Dedifferentiated amniotic fluid mesenchymal stem cell (primary cell): ENCODE results near the gene LCA5.
"Not testable (repeated sequence)": the region's sequence is repeated elsewhere in the genome, so short reads cannot be mapped to it uniquely, and the experiment has no call there.

Experiments
- DNase-seq: peaks from one replicate; pipeline ENCODE4 v3.0.0-alpha.2; 2016; ENCODE audit errors: extremely low spot score

The LCA5 gene

DNA sequence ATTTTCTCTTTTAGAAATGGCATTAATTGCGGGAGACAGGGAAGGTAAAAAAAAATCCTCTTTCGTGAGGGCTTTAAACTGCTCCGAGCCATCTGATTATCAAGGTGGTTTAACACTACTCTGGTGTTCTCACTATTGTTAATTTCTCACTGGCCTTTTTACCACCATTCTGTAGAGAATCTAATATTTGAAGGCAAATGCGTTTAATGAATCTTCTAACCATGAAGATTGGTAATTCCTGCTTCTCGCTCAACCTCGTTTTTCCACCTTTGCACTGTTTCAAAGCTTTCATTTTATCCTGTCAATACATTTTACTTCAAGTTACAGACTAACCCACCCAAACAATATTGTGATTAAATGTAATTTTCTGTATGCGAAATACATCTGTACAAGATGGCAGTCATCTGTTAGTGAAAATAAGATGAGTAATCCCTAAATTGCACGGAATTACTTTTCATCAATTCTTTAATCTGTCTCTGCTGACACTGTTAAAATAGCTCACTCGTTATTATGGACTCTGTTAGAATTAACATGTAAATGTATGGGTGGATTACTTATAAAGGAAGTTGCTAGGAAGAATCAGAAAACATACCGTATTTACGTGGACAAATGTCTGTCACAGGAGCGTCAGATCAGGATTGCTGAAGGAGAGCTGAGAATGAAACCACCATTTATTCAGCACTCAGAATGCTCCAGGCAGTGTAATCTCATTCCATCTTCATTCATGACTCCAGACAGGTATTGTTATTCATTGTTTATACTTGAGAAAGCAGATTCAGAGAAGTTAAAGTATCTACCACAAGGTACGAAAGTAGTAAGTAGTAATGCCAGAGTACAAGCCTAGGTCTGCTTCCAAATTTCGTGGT is 1.1 kb upstream of the LCA5 start:
- DNase-seq, result no peak

GRCh38 chr6:79536585-79536953 is 661 bp downstream of the LCA5 start:
- peak; percentile 29 for DNase-seq

GRCh38 chr6:79529567-79529966 is 7.7 kb downstream of the LCA5 start:
- DNase-seq, result not testable (repeated sequence)

DNA sequence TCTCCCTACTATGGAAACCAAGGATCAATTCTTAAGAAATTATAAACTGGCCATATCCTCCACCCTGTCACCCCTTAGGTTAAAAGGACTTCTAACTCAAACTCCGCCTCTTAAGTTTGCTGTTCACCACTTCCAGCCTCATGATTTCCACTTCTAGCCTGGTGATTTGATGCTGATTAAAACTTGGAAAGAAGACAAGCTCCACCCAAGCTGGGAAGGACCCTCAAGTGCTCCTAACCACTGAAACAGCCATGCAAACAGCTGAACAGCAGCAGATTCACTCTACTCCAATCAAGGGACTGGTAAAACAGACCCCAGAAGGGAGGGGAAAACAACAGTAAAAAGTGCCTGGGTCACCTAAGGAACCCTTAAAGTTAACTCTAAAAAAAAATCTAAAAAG is 10.3 kb downstream of the LCA5 start:
- DNase-seq, result no peak

DNA sequence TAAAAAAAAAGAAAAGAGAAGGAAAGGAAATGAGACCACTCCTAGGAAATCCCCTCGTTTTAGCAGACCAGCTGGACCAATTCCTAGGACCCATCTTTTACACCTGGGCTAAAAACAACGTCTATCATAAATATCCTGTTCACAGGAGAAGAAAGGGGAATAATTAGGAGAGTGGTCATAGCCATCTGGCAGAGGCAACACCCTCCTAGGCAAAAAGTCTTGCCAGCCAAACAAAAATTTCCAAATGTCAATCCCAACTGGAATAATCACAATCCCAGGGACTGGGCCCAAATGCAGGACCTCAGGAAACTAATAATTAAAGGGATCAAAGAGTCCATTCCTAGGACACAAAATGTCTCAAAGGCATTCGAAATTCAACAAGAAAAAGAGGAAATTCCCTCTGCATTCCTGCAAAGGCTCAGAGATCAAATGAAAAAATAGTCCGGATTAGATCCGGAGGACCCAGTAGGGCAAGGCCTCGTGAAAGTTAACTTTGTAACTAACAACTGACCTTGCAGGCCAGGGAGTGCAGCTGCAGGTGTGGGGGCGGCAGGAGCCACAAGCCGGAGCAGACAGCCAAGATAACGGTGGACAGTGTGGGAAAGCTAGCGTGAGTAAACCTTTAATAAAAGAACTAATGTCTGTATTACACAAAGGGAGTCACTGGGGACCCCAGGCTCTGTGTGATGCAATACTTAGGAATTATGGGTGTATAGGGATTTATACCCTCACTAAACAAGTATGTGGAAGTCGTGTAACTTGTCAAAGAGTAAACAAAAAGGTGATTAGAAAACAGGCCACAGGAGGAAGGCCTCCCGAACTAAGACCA is 11.7 kb downstream of the LCA5 start:
- no peak for DNase-seq

DNA sequence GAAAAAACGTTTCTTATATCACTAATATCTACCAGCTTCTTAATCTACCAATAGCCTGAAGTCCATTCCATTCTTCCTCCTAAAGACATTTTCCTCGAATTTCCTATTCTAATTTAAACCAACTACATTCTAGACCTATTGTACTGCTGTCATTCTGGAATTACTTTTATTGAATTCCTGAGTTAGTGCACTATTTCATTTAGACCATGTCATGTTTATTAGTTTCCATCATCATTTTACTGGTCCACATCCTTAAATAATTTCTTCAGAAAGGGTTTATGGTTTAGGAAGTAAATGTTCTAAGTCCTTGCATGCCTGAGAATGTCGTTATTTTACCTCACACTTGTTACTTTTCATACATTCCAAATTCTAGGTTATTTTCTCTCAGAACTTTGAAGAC is 13.2 kb downstream of the LCA5 start:
- no peak for DNase-seq

GRCh38 chr6:79522609-79523008 is 14.6 kb downstream of the LCA5 start:
- DNase-seq, result no peak

DNA sequence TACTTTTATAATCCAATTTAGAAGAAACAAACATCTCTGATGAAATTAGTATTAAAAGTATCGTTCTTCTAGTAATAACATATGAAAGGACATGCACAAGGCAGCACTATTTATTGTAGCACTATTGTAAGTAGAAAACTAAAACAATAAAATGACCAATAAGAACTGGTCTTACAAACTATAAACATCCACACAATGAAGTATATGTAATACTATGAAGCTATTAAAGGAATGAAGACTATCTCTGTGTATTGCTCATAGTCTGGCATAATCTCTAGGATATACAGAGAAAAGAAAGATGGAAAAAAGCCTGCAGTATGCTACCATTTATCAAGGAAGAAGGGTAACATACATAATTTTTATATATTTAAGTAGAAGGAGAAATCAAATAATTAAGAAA is 16.7 kb downstream of the LCA5 start:
- no peak for DNase-seq

GRCh38 chr6:79518842-79519241 is 18.4 kb downstream of the LCA5 start:
- no peak for DNase-seq

GRCh38 chr6:79515436-79515835 is 21.8 kb downstream of the LCA5 start:
- DNase-seq, result peak; percentile 39

DNA sequence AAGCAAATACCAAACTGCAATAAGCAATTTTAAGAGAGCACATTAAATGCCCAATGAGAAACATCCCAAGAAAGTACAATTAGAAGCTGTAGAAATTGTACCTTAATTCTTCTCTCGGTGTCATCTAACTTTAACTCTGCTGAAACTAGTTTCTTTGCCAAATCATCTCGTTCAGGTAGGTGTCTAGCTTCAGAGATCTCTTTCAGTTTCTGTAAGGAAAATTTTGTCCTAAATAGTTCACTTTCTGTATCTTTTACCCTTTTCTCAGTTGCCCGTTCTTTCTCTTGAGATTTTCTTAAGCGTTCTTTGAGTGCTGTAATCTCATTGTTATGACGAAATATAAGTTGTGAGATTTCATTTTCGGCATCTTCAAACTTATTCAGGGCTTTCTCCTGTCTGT is 24.1 kb downstream of the LCA5 start:
- no peak for DNase-seq

GRCh38 chr6:79512014-79512413 is 25.2 kb downstream of the LCA5 start:
- DNase-seq, result no peak

- no peak for DNase-seq
Measured at GRCh38 chr6:79510707-79511106, 26.5 kb downstream of the LCA5 start.

- no peak for DNase-seq
Measured at GRCh38 chr6:79506251-79506650, 31.0 kb downstream of the LCA5 start.

GRCh38 chr6:79504372-79504771 is 32.9 kb downstream of the LCA5 start:
- no peak for DNase-seq

DNA sequence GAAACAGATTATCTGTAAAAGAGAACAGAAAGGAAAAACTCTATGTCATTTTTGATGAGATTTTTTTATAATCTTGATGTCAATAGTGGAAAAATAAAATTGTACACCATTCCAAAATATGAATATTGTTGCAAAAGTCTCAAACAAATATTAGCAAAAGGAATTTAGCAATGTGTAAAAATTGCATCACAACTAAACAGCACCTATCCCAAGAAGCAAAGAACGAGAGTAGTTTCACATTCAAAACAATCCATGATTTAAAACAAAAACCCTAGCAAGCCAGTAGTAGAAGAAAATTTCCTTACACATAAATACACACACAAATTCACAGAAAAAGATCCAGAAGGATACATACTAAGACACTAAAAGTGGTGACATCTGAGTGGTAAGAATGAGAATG is 38.4 kb downstream of the LCA5 start:
- DNase-seq, result no peak

DNA sequence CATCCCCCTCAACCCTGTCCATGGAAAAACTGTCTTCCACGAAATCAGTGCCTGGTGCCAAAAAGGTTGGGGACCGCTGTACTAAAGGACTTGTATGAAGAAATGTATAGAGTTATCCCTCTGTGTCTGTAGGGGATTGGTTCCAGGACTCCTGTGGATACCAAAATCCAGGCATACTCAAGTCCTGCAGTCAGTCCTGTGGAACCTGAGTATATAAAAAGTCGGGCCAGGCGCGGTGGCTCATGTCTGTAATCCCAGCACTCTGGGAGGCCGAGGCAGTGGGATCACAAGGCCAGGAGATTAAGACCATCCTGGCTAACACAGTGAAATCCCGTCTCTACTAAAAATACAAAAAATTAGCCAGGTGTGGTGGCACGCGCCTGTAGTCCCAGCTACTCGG is 42.0 kb downstream of the LCA5 start:
- DNase-seq, result no peak

GRCh38 chr6:79494841-79495240 is 42.4 kb downstream of the LCA5 start:
- no peak for DNase-seq

DNA sequence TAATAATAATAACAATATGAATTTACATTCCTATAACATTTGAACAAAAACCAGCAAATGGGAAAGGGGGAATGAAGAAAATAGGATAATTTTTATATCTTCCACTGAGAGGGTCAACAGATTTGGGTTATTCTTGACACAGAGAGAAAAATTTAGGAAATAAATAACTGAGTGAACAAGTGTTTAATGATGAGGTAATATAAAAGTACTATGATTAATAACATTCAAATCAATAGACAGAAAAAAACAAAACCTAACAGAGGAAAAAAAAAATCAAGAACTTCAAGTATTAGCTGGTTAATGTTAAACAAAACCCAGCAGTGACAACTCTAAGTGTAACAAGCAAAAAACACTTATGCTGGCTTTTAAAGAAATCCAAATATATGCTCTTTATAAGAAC is 66.5 kb downstream of the LCA5 start:
- no peak for DNase-seq

GRCh38 chr6:79469376-79470246 is 67.6 kb downstream of the LCA5 start:
- DNase-seq, result no peak

- no peak for DNase-seq
Measured at GRCh38 chr6:79468587-79468986, 68.6 kb downstream of the LCA5 start.

- DNase-seq, result peak; percentile 21
Measured at GRCh38 chr6:79468116-79468515, 69.1 kb downstream of the LCA5 start.
